NCI-H226 (cell line): ENCODE measurements around the gene HINT3.
"Not testable (repeated sequence)": the region's sequence is repeated elsewhere in the genome, so short reads cannot be mapped to it uniquely, and the experiment has no call there.

Experiments used
- DNase-seq: peaks from one replicate; pipeline ENCODE4 v3.0.0-alpha.2; 2015

Gene HINT3

DNA sequence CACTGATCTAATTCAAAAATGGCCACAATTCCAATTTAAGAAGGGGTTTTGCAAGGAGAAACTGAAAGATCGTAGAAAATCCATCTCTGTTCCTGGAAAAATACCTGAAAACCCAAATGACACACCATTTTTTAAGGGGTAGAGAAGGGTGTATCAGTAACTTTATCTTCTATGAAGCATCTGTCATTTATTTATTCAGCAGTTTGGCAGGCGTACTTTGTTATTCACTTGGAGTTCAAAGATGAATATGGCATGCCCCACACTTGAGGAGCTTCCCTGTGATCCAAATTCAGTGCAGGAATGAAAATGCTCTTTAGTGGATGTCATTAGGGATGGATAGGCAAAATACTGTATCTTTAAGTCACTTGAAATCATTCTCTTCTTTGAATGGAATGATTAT lies 7.2 kb downstream of the HINT3 start:
- DNase-seq = no peak

GRCh38 chr6:125966569-125966968 lies 10.0 kb downstream of the HINT3 start:
- no peak for DNase-seq

DNA sequence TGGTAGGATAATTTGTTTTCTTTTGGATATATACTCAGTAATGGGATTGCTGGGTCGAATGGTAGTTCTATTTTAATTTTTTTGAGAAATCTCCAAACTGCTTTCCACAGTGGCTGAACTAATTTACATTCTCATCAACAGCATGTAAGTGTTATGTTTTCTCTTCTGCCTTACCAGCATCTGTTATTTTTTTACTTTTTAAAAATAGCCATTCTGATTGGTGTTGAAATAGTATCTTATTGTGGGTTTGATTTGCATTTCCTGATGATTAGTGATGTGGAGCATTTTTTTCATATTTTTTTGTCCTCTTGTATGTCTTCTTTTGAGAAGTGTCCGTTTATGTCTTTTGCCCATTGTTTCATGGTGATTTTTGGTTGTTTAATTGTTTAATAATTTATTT lies 11.9 kb downstream of the HINT3 start:
- DNase-seq = no peak

DNA sequence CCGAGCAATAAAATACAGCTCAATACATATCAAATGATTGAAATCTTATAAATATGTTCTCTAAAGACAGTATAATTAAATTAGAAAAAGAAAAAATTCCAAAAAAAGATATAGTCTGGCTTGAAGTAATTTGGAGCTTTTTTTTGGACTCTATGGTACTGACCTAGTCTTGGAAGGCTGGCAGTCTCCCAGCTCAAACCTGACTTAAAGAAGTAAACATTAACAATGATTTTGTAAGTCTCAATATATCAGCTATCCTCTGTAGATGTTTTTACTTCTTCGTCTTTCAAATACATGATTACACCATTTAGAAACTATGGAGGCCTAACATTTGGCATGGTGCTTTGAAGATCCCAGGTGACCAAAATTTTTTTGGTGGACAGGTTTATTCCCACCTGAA lies 14.2 kb downstream of the HINT3 start:
- DNase-seq = no peak

GRCh38 chr6:125972478-125972877 lies 15.9 kb downstream of the HINT3 start:
- DNase-seq = not testable (repeated sequence)

- DNase-seq = no peak
These were observed 17.8 kb downstream of the HINT3 start for GRCh38 chr6:125974214-125974866.

DNA sequence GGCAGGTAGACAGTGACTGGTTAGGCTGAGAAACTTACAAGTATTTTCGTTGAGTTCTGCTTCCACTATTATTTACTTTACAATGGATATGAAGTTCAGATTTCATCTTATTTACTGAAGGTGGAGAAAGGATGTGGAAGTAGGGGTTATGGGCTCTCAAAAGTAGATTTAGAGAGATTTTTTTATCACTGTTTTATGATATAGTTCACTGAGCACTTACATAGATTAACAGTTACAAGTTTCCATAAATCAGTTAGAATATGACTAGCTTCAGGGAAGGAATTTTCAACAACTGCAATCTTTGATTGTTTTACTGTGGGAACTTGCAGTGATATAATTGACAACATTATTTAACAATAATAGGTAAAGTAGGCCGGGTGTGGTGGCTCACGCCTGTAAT lies 22.5 kb downstream of the HINT3 start:
- DNase-seq = no peak

- DNase-seq = no peak
These were observed 25.1 kb downstream of the HINT3 start for GRCh38 chr6:125981571-125982185.

DNA sequence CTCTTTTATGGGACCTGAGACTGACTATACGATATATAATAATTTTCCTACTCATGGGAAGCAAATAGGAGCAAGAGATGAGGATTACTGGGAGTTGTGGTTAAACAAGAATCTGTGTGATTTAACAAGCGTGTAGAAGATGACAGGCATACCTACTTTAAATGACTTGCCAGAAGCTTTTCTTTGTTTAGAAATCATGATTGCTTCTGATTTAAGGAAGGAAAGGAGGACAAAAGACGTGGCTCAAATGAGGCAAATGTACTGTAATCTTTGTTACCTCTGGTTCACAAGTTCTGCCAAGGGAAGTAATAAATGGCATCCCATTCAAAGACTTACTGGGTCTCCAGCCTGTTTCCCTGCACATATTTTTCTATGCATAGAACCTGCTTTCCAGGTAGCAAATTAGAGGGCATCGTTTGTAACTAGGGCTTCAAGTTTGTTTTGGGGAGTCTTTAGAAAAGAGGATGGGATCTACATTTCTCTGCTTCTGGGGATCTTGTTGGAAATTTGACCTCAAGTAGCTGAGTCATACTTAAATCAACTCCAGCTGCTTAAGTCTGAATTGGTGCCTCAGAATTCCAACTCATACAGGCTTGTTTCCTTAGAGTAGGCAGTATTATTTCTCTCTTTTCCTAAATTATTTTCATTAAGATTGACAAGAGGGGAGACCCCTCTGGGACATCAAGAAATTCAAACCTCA lies 26.8 kb downstream of the HINT3 start:
- DNase-seq = peak; percentile 39

DNA sequence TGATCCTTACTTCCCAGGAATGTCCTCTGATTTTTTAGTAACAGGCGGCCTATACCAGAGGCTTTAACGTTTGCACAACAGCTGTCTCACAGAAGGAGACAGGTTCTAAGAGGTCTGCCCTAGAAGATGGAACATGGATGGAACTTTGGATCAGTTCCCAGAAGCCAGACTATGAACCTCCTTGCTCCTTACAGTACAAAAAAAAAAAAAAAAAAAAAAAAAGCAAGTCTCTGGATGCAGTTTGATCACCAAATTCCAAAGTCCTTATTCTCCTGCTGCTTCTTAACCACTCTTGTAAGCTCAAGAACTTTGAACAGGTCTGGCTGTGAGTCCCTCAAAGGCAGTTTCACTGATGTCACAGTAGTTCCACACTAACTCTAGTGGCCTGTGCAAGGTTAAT lies 27.7 kb downstream of the HINT3 start:
- DNase-seq = peak; percentile 26

GRCh38 chr6:125985522-125985921 lies 29.0 kb downstream of the HINT3 start:
- DNase-seq = no peak

GRCh38 chr6:125985979-125986300 lies 29.4 kb downstream of the HINT3 start:
- no peak for DNase-seq

DNA sequence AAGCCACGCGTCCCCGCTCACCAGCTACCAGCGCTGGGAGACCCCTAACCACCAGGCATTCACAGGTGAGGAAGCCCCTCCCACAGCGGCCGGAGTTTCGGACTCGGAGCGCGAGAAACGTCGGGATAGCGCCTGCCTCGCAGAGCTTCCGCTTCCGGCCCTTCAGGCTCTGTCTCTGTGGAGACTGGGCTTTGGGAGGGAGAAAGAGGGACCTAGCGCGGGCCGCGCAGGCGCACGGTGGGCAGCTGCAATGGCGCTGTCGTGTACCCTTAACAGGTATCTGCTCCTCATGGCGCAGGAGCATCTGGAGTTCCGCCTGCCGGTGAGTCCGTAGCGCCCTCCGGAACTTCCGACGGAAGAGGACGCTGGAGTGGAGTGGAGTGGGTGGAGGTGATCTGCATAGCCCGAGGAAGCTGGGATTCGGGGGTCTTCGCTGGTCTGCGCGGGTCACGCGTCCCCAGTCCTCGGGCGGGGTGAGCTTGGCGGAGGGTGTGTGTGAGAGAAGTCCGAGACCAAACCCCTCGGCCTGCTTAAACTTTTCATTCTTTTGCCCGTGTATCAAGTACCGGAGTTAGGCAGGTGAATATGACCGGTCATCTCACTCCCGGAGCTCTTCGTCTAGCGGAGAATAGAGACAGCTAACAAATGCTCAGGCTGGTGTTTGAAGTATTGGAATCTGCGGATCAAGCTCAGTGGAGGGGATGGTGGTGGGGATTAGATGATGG lies 29.9 kb downstream of the HINT3 start, which contains the start of gene TRMT11:
TSS of gene TRMT11 (plus strand) at position 240 of the 725 bp plus-strand sequence. CDS start at position 251, 11 bp downstream.
- DNase-seq = peak; percentile 92

GRCh38 chr6:125987026-125987617 lies 30.6 kb downstream of the HINT3 start:
- no peak for DNase-seq

DNA sequence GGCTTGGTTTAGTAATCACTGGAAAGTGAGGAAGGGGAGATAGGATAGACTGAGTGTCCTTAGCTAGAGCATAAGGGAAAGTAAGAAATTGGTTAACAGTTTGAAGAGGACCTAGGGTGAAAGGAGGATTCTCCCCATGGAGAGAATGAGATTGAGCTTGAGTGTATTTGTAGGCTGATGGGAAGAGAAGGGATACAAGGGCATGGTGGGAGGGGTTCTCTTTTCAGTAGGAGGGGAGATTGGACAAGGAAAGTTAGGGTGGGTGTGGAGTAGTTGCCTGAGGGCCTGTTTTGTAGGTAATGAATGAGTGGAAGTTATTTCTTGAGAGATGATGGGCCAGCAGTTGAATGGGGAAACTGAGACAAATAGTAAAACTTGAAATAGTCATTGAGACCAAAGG lies 31.7 kb downstream of the HINT3 start:
- DNase-seq = no peak

GRCh38 chr6:125989631-125990030 lies 33.1 kb downstream of the HINT3 start:
- no peak for DNase-seq

- no peak for DNase-seq
These were observed 35.1 kb downstream of the HINT3 start for GRCh38 chr6:125991653-125992052.

DNA sequence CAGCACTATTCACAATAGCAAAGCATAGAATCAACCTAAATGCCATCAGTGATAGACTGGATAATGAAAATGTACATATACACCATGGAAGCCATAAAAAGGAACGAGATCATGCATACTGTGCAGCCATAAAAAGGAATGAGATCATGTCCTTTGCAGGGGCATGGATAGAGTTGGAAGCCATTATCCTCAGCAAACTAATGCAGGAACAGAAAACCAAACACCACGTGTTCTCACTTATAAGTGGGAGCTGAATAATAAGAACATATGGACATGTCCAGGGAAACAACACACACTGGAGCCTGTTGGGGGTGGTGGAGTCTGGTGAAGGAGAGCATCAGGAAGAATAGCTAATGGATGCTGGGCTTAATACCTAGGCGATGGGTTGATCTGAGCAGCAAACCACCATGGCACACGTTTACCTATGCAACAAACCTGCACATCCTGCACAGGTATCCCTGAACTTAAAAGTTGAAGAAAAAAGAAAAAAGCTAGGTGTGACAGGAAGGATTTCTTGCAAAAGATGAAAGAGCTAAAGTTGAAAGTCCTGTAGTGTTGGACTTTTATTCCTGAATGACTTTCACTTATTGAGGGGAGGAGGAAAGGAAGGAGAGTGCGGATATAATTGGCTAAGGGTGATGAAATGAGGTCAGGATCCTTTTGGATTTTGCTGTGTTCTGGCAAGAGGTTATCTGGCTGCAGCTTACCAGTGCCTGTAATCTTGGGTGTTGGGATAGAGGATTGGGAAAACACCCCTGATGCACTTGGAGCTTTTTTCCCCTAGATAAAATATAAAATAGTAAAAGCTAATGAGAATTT lies 38.3 kb downstream of the HINT3 start:
- no peak for DNase-seq

- peak; percentile 48 for DNase-seq
These were observed 39.5 kb downstream of the HINT3 start for GRCh38 chr6:125995972-125996580.

GRCh38 chr6:126002755-126003679 lies 46.4 kb downstream of the HINT3 start:
- DNase-seq = no peak

- no peak for DNase-seq
These were observed 51.2 kb downstream of the HINT3 start for GRCh38 chr6:126007800-126008199.
